Mesothelial cell of epicardium (in vitro differentiated cells): Measurements from ENCODE around the gene ELN. TPM values are rescaled to one million over a fixed set of nuclear protein-coding genes. Genes with fewer than 3 reads are reported as not detected.

Source experiments
- DNase-seq, 2 experiments: peaks; one replicate each; pipeline ENCODE4 v3.0.0; 2021; ENCODE audit warnings: low spot score in 2 of 2; ENCODE audit not compliant: unreplicated experiment in 2 of 2
- H3K27ac Mint-ChIP-seq: 2 replicates; pipeline ENCODE4 v1.8.0; 2021; ENCODE audit warnings: mixed read lengths
- H3K27me3 Mint-ChIP-seq: 2 replicates; pipeline ENCODE4 v1.8.0; 2021; ENCODE audit warnings: low read depth, mixed read lengths
- H3K36me3 Mint-ChIP-seq: 2 replicates; pipeline ENCODE4 v1.8.0; 2021; ENCODE audit warnings: mixed read lengths
- H3K4me1 Mint-ChIP-seq: 2 replicates; pipeline ENCODE4 v1.8.0; 2021; ENCODE audit warnings: mixed read lengths
- H3K4me3 Mint-ChIP-seq: 2 replicates; pipeline ENCODE4 v1.8.0; 2021; ENCODE audit warnings: mild to moderate bottlenecking, moderate library complexity, mixed read lengths
- H3K9me3 Mint-ChIP-seq: 2 replicates; pipeline ENCODE4 v1.8.0; 2021; ENCODE audit warnings: mixed read lengths
- CTCF ChIP-seq: fragments of 200-600 bp; sonication (generic); IDR thresholded peaks from one replicate; pipeline ENCODE4 v1.5.0; 2021; ENCODE audit warnings: antibody characterized with exemption; ENCODE audit not compliant: unreplicated experiment
- total RNA-seq: library from RNA; stranded (reverse); gene quantifications from 3 replicates; pipeline ENCODE4 v1.2.1, GENCODE V29; 2021

The ELN gene
- total RNA-seq, 1 donor from 2014 or later: 32.9 TPM

DNA sequence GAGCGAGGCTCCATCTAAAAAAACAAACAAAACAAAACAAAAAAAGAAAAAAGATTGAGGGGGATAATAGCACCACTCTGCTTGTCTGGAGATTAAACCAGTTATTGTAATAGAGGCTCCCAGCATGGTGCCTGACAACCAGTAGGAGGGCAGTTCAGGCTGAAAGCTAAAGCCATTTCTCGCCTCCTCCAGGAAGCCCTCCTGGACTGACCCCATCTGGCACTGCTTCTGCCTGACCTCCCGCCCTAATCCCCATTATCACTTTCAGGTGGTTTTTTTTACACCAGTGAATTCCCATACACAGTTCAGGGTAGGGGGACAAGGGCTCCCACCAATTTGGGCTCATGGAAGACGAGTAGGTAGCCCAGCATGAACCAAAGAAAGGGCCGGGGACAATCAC lies 8.8 kb upstream of the ELN start:
- Mint-ChIP-seq H3K36me3 (no peaks in the 10 kb centered on the region), H3K27me3 (no peaks in the 10 kb centered on the region), H3K4me1 (peaks cover 41% of the 10 kb centered on the region), H3K4me3 (no peak overlapping the region), H3K27ac (no peak overlapping the region), H3K9me3 (no peaks in the 10 kb centered on the region)
- no peak for TF ChIP-seq CTCF
- no peak for DNase-seq

- Mint-ChIP-seq H3K4me1 (peaks cover 47% of the 10 kb centered on the region), H3K27me3 (no peaks in the 10 kb centered on the region), H3K27ac (no peak overlapping the region), H3K4me3 (no peak overlapping the region), H3K9me3 (no peaks in the 10 kb centered on the region), H3K36me3 (no peaks in the 10 kb centered on the region)
- no peak for TF ChIP-seq CTCF
- no peak for DNase-seq
Observed at GRCh38 chr7:74020390-74020789, 7.6 kb upstream of the ELN start.

GRCh38 chr7:74021546-74022320 lies 6.2 kb upstream of the ELN start:
- no peak for DNase-seq
- Mint-ChIP-seq H3K27me3 (peaks cover 5% of the 10 kb centered on the region), H3K27ac (no peak overlapping the region), H3K9me3 (no peaks in the 10 kb centered on the region), H3K4me3 (no peak overlapping the region), H3K36me3 (no peaks in the 10 kb centered on the region), H3K4me1 (peaks cover 54% of the 10 kb centered on the region)
- TF ChIP-seq CTCF: no peak

- no peaks in the 10 kb centered on the region for H3K9me3 Mint-ChIP-seq
- no peak for DNase-seq
- H3K27me3 Mint-ChIP-seq: peaks cover 5% of the 10 kb centered on the region
- no peaks in the 10 kb centered on the region for H3K36me3 Mint-ChIP-seq
- H3K27ac Mint-ChIP-seq: no peak overlapping the region
- H3K4me3 Mint-ChIP-seq: no peak overlapping the region
- TF ChIP-seq CTCF: no peak
- H3K4me1 Mint-ChIP-seq: peaks cover 56% of the 10 kb centered on the region
Observed at GRCh38 chr7:74022507-74022906, 5.5 kb upstream of the ELN start.

- H3K27ac Mint-ChIP-seq: no peak overlapping the region
- H3K4me3 Mint-ChIP-seq: no peak overlapping the region
- H3K9me3 Mint-ChIP-seq: no peaks in the 10 kb centered on the region
- no peak for TF ChIP-seq CTCF
- H3K4me1 Mint-ChIP-seq: peaks cover 57% of the 10 kb centered on the region
- peaks cover 5% of the 10 kb centered on the region for H3K27me3 Mint-ChIP-seq
- no peaks in the 10 kb centered on the region for H3K36me3 Mint-ChIP-seq
- no peak for DNase-seq
Observed at GRCh38 chr7:74023092-74023536, 4.9 kb upstream of the ELN start.
